IMR-90 (cell line): ENCODE measurements around the gene RYK. TPM values are rescaled to one million over a fixed set of nuclear protein-coding genes. Genes with fewer than 3 reads are reported as not detected.

Experiments
- ATAC-seq: fragments of 200-7000 bp; cut with Tn5 transposase; 2 replicates; pipeline ENCODE4 v1.9.1; 2020; ENCODE audit warnings: low read depth, mild to moderate bottlenecking, moderate library complexity
- BruUV-seq: library from RNA; stranded (reverse); fragments of 400-500 nt; replicated peaks from 2 replicates; lab custom pipeline; 2021; lab: Mats Ljungman, UMichigan
- CTCF ChIA-PET: fragments of 300-600 bp; formaldehyde crosslinking; extraction: SDS; loops from one replicate; lab custom pipeline; 2021; ENCODE audit warnings: antibody characterized with exemption; lab: Yijun Ruan, JAX
- POLR2A ChIA-PET: fragments of 300-600 bp; sonication (Branson Sonifier 250); formaldehyde crosslinking; loops from one replicate; lab custom pipeline; 2022; ENCODE audit warnings: antibody characterized with exemption; ENCODE audit not compliant: unreplicated experiment; lab: Charles Lee
- DNase-seq: peaks from one replicate; pipeline ENCODE4 v3.0.0; 2013
- H2AFZ ChIP-seq: replicated peaks from 2 replicates; pipeline ENCODE3; 2013; ENCODE audit warnings: low read length, mild to moderate bottlenecking; ENCODE audit not compliant: poor library complexity
- H2AK5ac ChIP-seq: 2 replicates; pipeline ENCODE4 v1.6.1; 2013; ENCODE audit warnings: low read depth, low read length, inconsistent platforms
- H2AK9ac ChIP-seq: replicated peaks from 2 replicates; pipeline ENCODE3; 2013; ENCODE audit warnings: mild to moderate bottlenecking, low read depth, low read length, moderate library complexity; ENCODE audit not compliant: poor library complexity
- H2BK120ac ChIP-seq: 2 replicates; pipeline ENCODE4 v1.6.1; 2013; ENCODE audit warnings: low read depth, low read length, inconsistent platforms
- H2BK15ac ChIP-seq: 3 replicates; pipeline ENCODE4 v1.6.1; 2013; ENCODE audit warnings: low read depth, low read length, inconsistent platforms
- H2BK20ac ChIP-seq: 2 replicates; pipeline ENCODE4 v1.6.1; 2013; ENCODE audit warnings: low read depth, mild to moderate bottlenecking, inconsistent platforms, low read length, moderate library complexity
- H2BK5ac ChIP-seq: 2 replicates; pipeline ENCODE4 v1.6.1; 2013; ENCODE audit warnings: mild to moderate bottlenecking, low read depth, low read length, inconsistent platforms; ENCODE audit not compliant: poor library complexity, severe bottlenecking
- H3K14ac ChIP-seq: replicated peaks from 2 replicates; pipeline ENCODE4 v1.6.1; 2013; ENCODE audit warnings: low read depth, low read length, inconsistent platforms
- H3K18ac ChIP-seq: 2 replicates; pipeline ENCODE4 v1.6.1; 2013; ENCODE audit warnings: low read depth, low read length, control low read depth
- H3K23ac ChIP-seq: 2 replicates; pipeline ENCODE4 v1.6.1; 2013; ENCODE audit warnings: low read depth, low read length, inconsistent platforms
- H3K27ac ChIP-seq: 2 replicates; pipeline ENCODE4 v1.5.1; 2013; ENCODE audit warnings: mild to moderate bottlenecking, control low read depth, low read length; ENCODE audit not compliant: insufficient read depth
- H3K27me3 ChIP-seq: 2 replicates; pipeline ENCODE4 v1.6.1; 2013; ENCODE audit warnings: low read length; ENCODE audit not compliant: control insufficient read depth, insufficient read depth
- H3K36me3 ChIP-seq: 2 replicates; pipeline ENCODE4 v1.6.1; 2013; ENCODE audit warnings: low read length, mixed read lengths; ENCODE audit not compliant: control insufficient read depth, insufficient read depth
- H3K4ac ChIP-seq: 2 replicates; pipeline ENCODE4 v1.6.1; 2013; ENCODE audit warnings: low read depth, low read length, inconsistent platforms
- H3K4me1 ChIP-seq: 2 replicates; pipeline ENCODE4 v1.6.1; 2013; ENCODE audit warnings: low read length, mixed read lengths; ENCODE audit not compliant: control insufficient read depth, insufficient read depth
- H3K4me2 ChIP-seq: 2 replicates; pipeline ENCODE4 v1.6.1; 2013; ENCODE audit warnings: low read depth, mild to moderate bottlenecking, control low read depth, low read length, moderate library complexity
- H3K4me3 ChIP-seq: 2 replicates; pipeline ENCODE4 v1.5.1; 2013; ENCODE audit warnings: low read depth, mild to moderate bottlenecking, control low read depth, low read length, moderate library complexity; ENCODE audit not compliant: insufficient read depth
- H3K56ac ChIP-seq: 2 replicates; pipeline ENCODE4 v1.6.1; 2013; ENCODE audit warnings: low read length, inconsistent platforms; ENCODE audit not compliant: insufficient read depth; ENCODE audit errors: extremely low read depth
- H3K79me1 ChIP-seq, 2 experiments: 2 replicates each; pipeline ENCODE4 v1.6.1; 2013; ENCODE audit warnings: low read length in 2 of 2, inconsistent platforms in 1 of 2, low read depth in 1 of 2
- H3K9ac ChIP-seq: 2 replicates; pipeline ENCODE4 v1.6.1; 2013; ENCODE audit warnings: low read depth, low read length, control low read depth
- H3K9me1 ChIP-seq: 2 replicates; pipeline ENCODE4 v1.6.1; 2013; ENCODE audit warnings: low read length, inconsistent platforms; ENCODE audit not compliant: insufficient read depth
- H3K9me3 ChIP-seq: 2 replicates; pipeline ENCODE4 v1.6.1; 2013; ENCODE audit warnings: low read length; ENCODE audit not compliant: control insufficient read depth, insufficient read depth
- H4K20me1 ChIP-seq: 2 replicates; pipeline ENCODE4 v1.6.1; 2013; ENCODE audit warnings: low read length, inconsistent platforms; ENCODE audit not compliant: insufficient read depth
- H4K5ac ChIP-seq: 2 replicates; pipeline ENCODE4 v1.6.1; 2013; ENCODE audit warnings: mild to moderate bottlenecking, low read depth, low read length, control low read depth
- H4K8ac ChIP-seq, 2 experiments: 2 replicates each; pipeline ENCODE4 v1.6.1; 2013; ENCODE audit warnings: low read depth in 2 of 2, low read length in 2 of 2, control low read depth in 1 of 2, inconsistent platforms in 1 of 2
- H4K91ac ChIP-seq: 2 replicates; pipeline ENCODE4 v1.6.1; 2013; ENCODE audit warnings: low read depth, low read length, inconsistent platforms; ENCODE audit not compliant: insufficient read depth
- BHLHE40 ChIP-seq: fragments of 150-350 bp; IDR thresholded peaks from 2 replicates; pipeline ENCODE4 v1.6.1; 2016; ENCODE audit warnings: mild to moderate bottlenecking, low read depth, low read length
- CEBPB ChIP-seq: IDR thresholded peaks from 2 replicates; pipeline ENCODE4 v1.6.1; 2012; ENCODE audit warnings: low read depth, low read length, improper control_type of control experiment
- FOS ChIP-seq: fragments of 150-350 bp; IDR thresholded peaks from 2 replicates; pipeline ENCODE4 v1.6.1; 2016; ENCODE audit warnings: low read depth, low read length
- MAFK ChIP-seq: IDR thresholded peaks from 2 replicates; pipeline ENCODE4 v1.6.1; 2012; ENCODE audit warnings: low read depth, low read length, improper control_type of control experiment
- MAZ ChIP-seq: IDR thresholded peaks from 2 replicates; pipeline ENCODE4 v1.6.1; 2012; ENCODE audit warnings: low read depth, mild to moderate bottlenecking, low read length, improper control_type of control experiment, moderate library complexity, borderline replicate concordance
- MXI1 ChIP-seq: IDR thresholded peaks from 2 replicates; pipeline ENCODE4 v1.6.1; 2012; ENCODE audit warnings: low read depth, mild to moderate bottlenecking, low read length, moderate library complexity, borderline replicate concordance
- RAD21 ChIP-seq: IDR thresholded peaks from 2 replicates; pipeline ENCODE4 v1.6.1; 2012; ENCODE audit warnings: low read length, improper control_type of control experiment
- RCOR1 ChIP-seq: IDR thresholded peaks from 2 replicates; pipeline ENCODE4 v1.6.1; 2012; ENCODE audit warnings: mild to moderate bottlenecking, low read length, improper control_type of control experiment; ENCODE audit not compliant: insufficient replicate concordance
- SMC3 ChIP-seq: fragments of 150-350 bp; IDR thresholded peaks from 2 replicates; pipeline ENCODE4 v1.6.1; 2016; ENCODE audit warnings: low read depth, mild to moderate bottlenecking, antibody characterized with exemption, low read length, moderate library complexity
- WGBS, 2 experiments: methylation state at CpG; one replicate each; pipeline versions ENCODE4 v1.1.5 to v1.1.7; 2013; ENCODE audit warnings: missing lambda C conversion rate in 2 of 2; ENCODE audit not compliant: insufficient read length in 1 of 2; ENCODE audit errors: extremely low coverage in 2 of 2; 5-methylcytosine and 5-hydroxymethylcytosine counted together
- dilution Hi-C: fragments of 300-500 bp; cut with HindIII; formaldehyde crosslinking; loops from one replicate; pipeline ENCODE4 v1.14.3; 2018; ENCODE audit warnings: low sequenced_read_pairs; ENCODE audit not compliant: unreplicated experiment
- in situ Hi-C: fragments of 300-500 bp; cut with MboI; formaldehyde crosslinking; loops from 3 replicates; pipeline ENCODE4 v1.14.3; 2019; ENCODE audit warnings: low sequenced_read_pairs, inconsistent platforms, mixed read lengths
- intact Hi-C: fragments of 100-400 bp; cut with micrococcal nuclease; formaldehyde crosslinking; loops from 2 replicates; pipeline ENCODE4 v1.10.0; 2022
- polyA plus RNA-seq, 3 experiments: library from polyadenylated mRNA; depleted of rRNA; stranded (reverse); fragments of >200 nt; gene quantifications; 2 replicates each; pipeline ENCODE4 v1.2.3, GENCODE V29; 2012; ENCODE audit warnings: low replicate concordance in 1 of 3
- total RNA-seq: library from RNA; depleted of rRNA; stranded (reverse); fragments of >200 nt; gene quantifications from 2 replicates; pipeline ENCODE4 v1.2.3, GENCODE V29; 2012
- TF ChIP-seq, protein P1 (sequence below): fragments of 150-350 bp; IDR thresholded peaks from 2 replicates; pipeline ENCODE4 v1.6.1; 2017; ENCODE audit warnings: mild to moderate bottlenecking, antibody characterized with exemption, low read length, low read depth
- TF ChIP-seq, protein P2 (sequence below): conservative IDR thresholded peaks from 2 replicates; pipeline ENCODE4 v1.5.1; 2012; ENCODE audit warnings: mild to moderate bottlenecking, low read depth, low read length, improper control_type of control experiment

The RYK gene
- total and polyA plus RNA-seq, 2 of the 4 experiments (the other 2 are of a cell fraction), result 42.4 to 106 TPM

DNA sequence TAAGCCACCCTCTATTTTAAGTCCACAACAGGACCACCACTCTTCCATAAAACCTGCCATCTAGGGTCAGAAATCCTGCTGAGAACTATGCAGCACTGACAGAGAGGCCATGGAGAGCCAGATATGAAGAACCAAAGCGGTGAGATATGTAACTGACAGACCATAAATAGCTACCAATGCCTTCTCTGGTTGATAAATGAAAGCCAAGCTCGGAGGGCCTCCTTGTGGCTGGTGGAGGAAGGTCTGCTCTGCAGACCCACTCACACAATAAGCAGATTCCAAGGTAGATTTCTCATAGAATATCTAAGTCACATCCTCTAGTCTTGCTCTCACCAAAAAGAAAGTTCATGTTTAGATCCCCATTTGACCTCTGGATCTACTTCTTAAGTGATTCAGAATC is 38.9 kb downstream of the RYK start:
- ChIA-PET CTCF (interaction anchor here (0.6 to 3.8 kb wide), 21 partner anchors 11 to 318 kb away, joined by 3 to 37 read pairs (median 4); no protein-coding TSS in a partner anchor), POLR2A (interaction anchor here (0.7 kb wide), 1 partner anchor 260 kb away, joined by 5 read pairs; no protein-coding TSS in a partner anchor)
- Histone ChIP-seq H3K23ac (no peak overlapping the region), H4K20me1 (peaks cover 26% of the 10 kb centered on the region), H2AFZ (no peak overlapping the region), H2BK15ac (no peak overlapping the region), H2BK5ac (no peak overlapping the region), H3K4me1 (peaks cover 4% of the 10 kb centered on the region), H3K9me3 (no peaks in the 10 kb centered on the region), H2BK20ac (no peak overlapping the region), H2BK120ac (no peak overlapping the region; the same call in 1 of the 2 replicates), H3K9me1 (peaks cover 5% of the 10 kb centered on the region; the same call in 1 of the 2 replicates), H4K91ac (no peak overlapping the region), H3K14ac (0 out of 2 replicates have a peak overlapping the region, but pooled peaks have one; percentile 10), H3K4me3 (no peak overlapping the region), H4K8ac (no peak overlapping the region), H3K79me1 (peaks cover 26 to 61% of the 10 kb centered on the region in 2 experiments), H3K4ac (no peak overlapping the region), H2AK5ac (peak overlapping the region; percentile 45; the same call in 1 of the 2 replicates), H3K18ac (no peak overlapping the region), H4K5ac (no peak overlapping the region), H3K4me2 (no peak overlapping the region), H2AK9ac (no peak overlapping the region), H3K9ac (no peak overlapping the region), H3K56ac (no peak overlapping the region), H3K27me3 (no peaks in the 10 kb centered on the region), H3K27ac (no peak overlapping the region), H3K36me3 (peaks cover 5% of the 10 kb centered on the region)
- ATAC-seq (peak; percentile 77), DNase-seq (peak; percentile 72)
- TF ChIP-seq BHLHE40 (no peak), RAD21 (peak; percentile 89), FOS (no peak), RCOR1 (no peak), MAZ (no peak), MAFK (no peak), SMC3 (peak; percentile 92), MXI1 (no peak), CEBPB (no peak)
- TF ChIP-seq, protein P1, sequence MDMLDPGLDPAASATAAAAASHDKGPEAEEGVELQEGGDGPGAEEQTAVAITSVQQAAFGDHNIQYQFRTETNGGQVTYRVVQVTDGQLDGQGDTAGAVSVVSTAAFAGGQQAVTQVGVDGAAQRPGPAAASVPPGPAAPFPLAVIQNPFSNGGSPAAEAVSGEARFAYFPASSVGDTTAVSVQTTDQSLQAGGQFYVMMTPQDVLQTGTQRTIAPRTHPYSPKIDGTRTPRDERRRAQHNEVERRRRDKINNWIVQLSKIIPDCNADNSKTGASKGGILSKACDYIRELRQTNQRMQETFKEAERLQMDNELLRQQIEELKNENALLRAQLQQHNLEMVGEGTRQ, result no peak
- TF ChIP-seq, protein P2, sequence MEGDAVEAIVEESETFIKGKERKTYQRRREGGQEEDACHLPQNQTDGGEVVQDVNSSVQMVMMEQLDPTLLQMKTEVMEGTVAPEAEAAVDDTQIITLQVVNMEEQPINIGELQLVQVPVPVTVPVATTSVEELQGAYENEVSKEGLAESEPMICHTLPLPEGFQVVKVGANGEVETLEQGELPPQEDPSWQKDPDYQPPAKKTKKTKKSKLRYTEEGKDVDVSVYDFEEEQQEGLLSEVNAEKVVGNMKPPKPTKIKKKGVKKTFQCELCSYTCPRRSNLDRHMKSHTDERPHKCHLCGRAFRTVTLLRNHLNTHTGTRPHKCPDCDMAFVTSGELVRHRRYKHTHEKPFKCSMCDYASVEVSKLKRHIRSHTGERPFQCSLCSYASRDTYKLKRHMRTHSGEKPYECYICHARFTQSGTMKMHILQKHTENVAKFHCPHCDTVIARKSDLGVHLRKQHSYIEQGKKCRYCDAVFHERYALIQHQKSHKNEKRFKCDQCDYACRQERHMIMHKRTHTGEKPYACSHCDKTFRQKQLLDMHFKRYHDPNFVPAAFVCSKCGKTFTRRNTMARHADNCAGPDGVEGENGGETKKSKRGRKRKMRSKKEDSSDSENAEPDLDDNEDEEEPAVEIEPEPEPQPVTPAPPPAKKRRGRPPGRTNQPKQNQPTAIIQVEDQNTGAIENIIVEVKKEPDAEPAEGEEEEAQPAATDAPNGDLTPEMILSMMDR, result peak; percentile 86
- intact Hi-C loops (loop anchor here (1.0 to 5.0 kb wide), 6 partner anchors 36 to 389 kb away; no protein-coding TSS in a partner anchor), in situ Hi-C loops (loop anchor here (5.0 kb wide), 2 partner anchors 96 to 279 kb away; no protein-coding TSS in a partner anchor), dilution Hi-C loops (no loop called here)
- no TSS peak for BruUV-seq
- WGBS, 2 experiments, result no CpG with 5 or more reads among the region's 2 CpGs
